GM21381 (cell line): ENCODE data around the gene GEMIN2.
"Not testable (repeated sequence)": the region's sequence is repeated elsewhere in the genome, so short reads cannot be mapped to it uniquely, and the experiment has no call there.

Experiments used
- ATAC-seq: cut with Tn5 transposase; IDR thresholded peaks from one replicate; pipeline ENCODE4 v1.9.1; 2021; ENCODE audit warnings: mild to moderate bottlenecking, moderate library complexity; ENCODE audit not compliant: unreplicated experiment

The GEMIN2 gene

GRCh38 chr14:39109893-39110715 lies 4.0 kb upstream of the GEMIN2 start:
- ATAC-seq: no peak

GRCh38 chr14:39113685-39114072 lies 444 bp upstream of the GEMIN2 start:
- no peak for ATAC-seq

GRCh38 chr14:39122330-39123138 lies 8.4 kb downstream of the GEMIN2 start:
- no peak for ATAC-seq

GRCh38 chr14:39137835-39138234 lies 23.7 kb downstream of the GEMIN2 start:
- ATAC-seq: not testable (repeated sequence)

- ATAC-seq: no peak
Observed at GRCh38 chr14:39138440-39138839, 24.3 kb downstream of the GEMIN2 start.

- no peak for ATAC-seq
Observed at GRCh38 chr14:39140170-39140569, 26.0 kb downstream of the GEMIN2 start.

- ATAC-seq: not testable (repeated sequence)
Observed at GRCh38 chr14:39141623-39142022, 27.5 kb downstream of the GEMIN2 start.

- ATAC-seq: not testable (repeated sequence)
Observed at GRCh38 chr14:39143226-39143625, 29.1 kb downstream of the GEMIN2 start.

- no peak for ATAC-seq
Observed at GRCh38 chr14:39145266-39145966, 31.3 kb downstream of the GEMIN2 start.

GRCh38 chr14:39154594-39155189 lies 40.6 kb downstream of the GEMIN2 start:
- no peak for ATAC-seq

GRCh38 chr14:39157491-39157890 lies 43.4 kb downstream of the GEMIN2 start:
- no peak for ATAC-seq

GRCh38 chr14:39158222-39158858 lies 44.2 kb downstream of the GEMIN2 start:
- no peak for ATAC-seq

GRCh38 chr14:39160494-39160893 lies 46.4 kb downstream of the GEMIN2 start:
- ATAC-seq: no peak

GRCh38 chr14:39167797-39168320 lies 53.7 kb downstream of the GEMIN2 start:
- ATAC-seq: not testable (repeated sequence)

- no peak for ATAC-seq
Observed at GRCh38 chr14:39168591-39168990, 54.5 kb downstream of the GEMIN2 start.

GRCh38 chr14:39169541-39169900 lies 55.4 kb downstream of the GEMIN2 start:
- peak; percentile 5 for ATAC-seq

- no peak for ATAC-seq
Observed at GRCh38 chr14:39173198-39173597, 59.1 kb downstream of the GEMIN2 start.

GRCh38 chr14:39174560-39175444 lies 60.7 kb downstream of the GEMIN2 start, which contains the start of gene PNN:
PNN (plus strand) TSS chr14:39175254; CDS start chr14:39175280, 26 bp downstream.
- ATAC-seq: peak; percentile 91
